Renal cortex interstitium (tissue), 11 donors: ENCODE data around the gene PCSK7. TPM values are rescaled to one million over a fixed set of nuclear protein-coding genes. Genes with fewer than 3 reads are reported as not detected.

Experiments
- DNase-seq, 11 donors: peaks; one replicate each; pipeline ENCODE4 v3.0.0-alpha.2; 2013; ENCODE audit warnings: low read depth in 9 of 11, low spot score in 4 of 11; ENCODE audit errors: extremely low read depth in 1 of 11
- polyA plus RNA-seq, 3 donors: library from polyadenylated mRNA; unstranded; fragments of 120-200 nt; gene quantifications; one replicate each; pipeline ENCODE4 v1.2.1, GENCODE V29; 2013; ENCODE audit not compliant: insufficient read length in 3 of 3

The PCSK7 gene
- polyA plus RNA-seq, 3 donors: 18.3 to 31.5 (median 23.8) TPM

- DNase-seq: no peak
Measured at GRCh38 chr11:117204283-117205080, 27.4 kb downstream of the PCSK7 start.

- no peak for DNase-seq
Measured at GRCh38 chr11:117203069-117203407, 28.8 kb downstream of the PCSK7 start.

GRCh38 chr11:117202386-117203068 is 29.3 kb downstream of the PCSK7 start:
- no peak for DNase-seq

- DNase-seq: no peak
Measured at GRCh38 chr11:117201658-117202305, 30.1 kb downstream of the PCSK7 start.

- DNase-seq: no peak
Measured at GRCh38 chr11:117200813-117201657, 30.8 kb downstream of the PCSK7 start.

- no peak for DNase-seq
Measured at GRCh38 chr11:117199916-117200812, 31.7 kb downstream of the PCSK7 start.

- peak in 7 of 11 donors; percentile 50 to 84 (median 74) for DNase-seq
Measured at GRCh38 chr11:117199053-117199915, 32.6 kb downstream of the PCSK7 start, which contains the start of gene TAGLN. Gene TAGLN (plus strand): TSS chr11:117199370. CDS start chr11:117203014, 3,644 bp downstream.

- no peak for DNase-seq
Measured at GRCh38 chr11:117198613-117199012, 33.3 kb downstream of the PCSK7 start.

- no peak for DNase-seq
Measured at GRCh38 chr11:117197516-117198456, 34.1 kb downstream of the PCSK7 start.

GRCh38 chr11:117197006-117197405 is 34.9 kb downstream of the PCSK7 start:
- DNase-seq: no peak

- DNase-seq: no peak
Measured at GRCh38 chr11:117195761-117196160, 36.1 kb downstream of the PCSK7 start.

GRCh38 chr11:117195258-117195657 is 36.6 kb downstream of the PCSK7 start:
- no peak for DNase-seq

- no peak for DNase-seq
Measured at GRCh38 chr11:117194267-117194666, 37.6 kb downstream of the PCSK7 start.

- DNase-seq: no peak
Measured at GRCh38 chr11:117193130-117194020, 38.5 kb downstream of the PCSK7 start.

- no peak for DNase-seq
Measured at GRCh38 chr11:117192401-117192875, 39.4 kb downstream of the PCSK7 start.
